ENCODE results near the gene DNAJC28. TPM values are rescaled to one million over a fixed set of nuclear protein-coding genes. Genes with fewer than 3 reads are reported as not detected.

The DNAJC28 gene
- under 1 TPM; 0.37 to 0.43 TPM for total RNA-seq

- ChIA-PET POLR2A (interaction anchor here (1.2 to 2.3 kb wide), 4 partner anchors 10 to 167 kb away, joined by 3 to 43 read pairs (median 3); partner anchors contain the start of genes IFNAR1, SON and TMEM50B), CTCF (interaction anchor here (0.6 to 1.8 kb wide), 7 partner anchors 11 to 1746 kb away, joined by 3 to 17 read pairs (median 3); partner anchors contain the start of genes DONSON and TMEM50B)
- Mint-ChIP-seq H3K9me3 (ENCODE audit: low read depth) (no peaks in the 10 kb centered on the region), H3K4me3 (peak within 1 kb of the TSS; percentile 87), H3K27ac (peak within 1 kb of the TSS; percentile 91), H3K4me1 (peaks cover 9% of the 10 kb centered on the region), H3K27me3 (no peaks in the 10 kb centered on the region), H3K36me3 (ENCODE audit: low read depth) (no peaks in the 10 kb centered on the region)
- intact Hi-C loops (cut with DNase I, micrococcal nuclease) = loop anchor here (1.0 to 5.0 kb wide), 7 partner anchors 11 to 879 kb away; partner anchors contain the start of genes CRYZL1 (in 2 of the 2), GART (in 2 of the 2), CFAP298 (in 1 of the 2) and DONSON (in 1 of the 2)
- DNase-seq = peak; percentile 95
- peak; percentile 99 for ATAC-seq
Measured at GRCh38 chr21:33491373-33492102, at the start of gene DNAJC28. DNAJC28 (minus strand) TSS chr21:33491716; CDS start chr21:33489393, 2,323 bp downstream.

- intact Hi-C loops (cut with DNase I, micrococcal nuclease) = loop anchor here (5.0 kb wide), 6 partner anchors 159 to 1809 kb away; partner anchors contain the start of genes ATP5PO (in 1 of the 2), CFAP298 (in 1 of the 2), IFNAR2 (in 1 of the 2) and PAXBP1 (in 1 of the 2)
- no peak for ATAC-seq
- CTCF ChIA-PET = interaction anchor here (0.6 to 1.5 kb wide), 7 partner anchors 14 to 326 kb away, joined by 3 to 4 read pairs (median 3); no protein-coding TSS in a partner anchor
- peak overlapping the region; percentile 85 for H3K4me3 Mint-ChIP-seq
- H3K9me3 Mint-ChIP-seq (ENCODE audit: low read depth) = no peaks in the 10 kb centered on the region
- H3K27ac Mint-ChIP-seq = peak overlapping the region; percentile 98
- POLR2A ChIA-PET = interaction anchor here (0.6 kb wide), 2 partner anchors 40 to 82 kb away, joined by 3 read pairs; no protein-coding TSS in a partner anchor
- peaks cover 61% of the 10 kb centered on the region for H3K36me3 Mint-ChIP-seq (ENCODE audit: low read depth)
- H3K27me3 Mint-ChIP-seq = no peaks in the 10 kb centered on the region
- DNase-seq = peak; percentile 37
- H3K4me1 Mint-ChIP-seq = peaks cover 28% of the 10 kb centered on the region
Measured at GRCh38 chr21:33541105-33541711, 49.7 kb upstream of the DNAJC28 start.

- Mint-ChIP-seq H3K27ac (peak overlapping the region; percentile 98), H3K36me3 (ENCODE audit: low read depth) (peaks cover 57% of the 10 kb centered on the region), H3K9me3 (ENCODE audit: low read depth) (no peaks in the 10 kb centered on the region), H3K27me3 (no peaks in the 10 kb centered on the region), H3K4me1 (peaks cover 22% of the 10 kb centered on the region), H3K4me3 (peak overlapping the region; percentile 85)
- ATAC-seq (no peak), DNase-seq (no peak)
- intact Hi-C loops (cut with DNase I, micrococcal nuclease) = loop anchor here (5.0 kb wide), 6 partner anchors 158 to 1808 kb away; partner anchors contain the start of genes ATP5PO (in 1 of the 2), CFAP298 (in 1 of the 2), IFNAR2 (in 1 of the 2) and PAXBP1 (in 1 of the 2)
- ChIA-PET POLR2A (interaction anchor here (0.6 to 1.6 kb wide), 3 partner anchors 41 to 82 kb away, joined by 3 to 4 read pairs (median 3); partner anchors contain the start of gene TMEM50B), CTCF (interaction anchor here (0.6 to 1.5 kb wide), 5 partner anchors 14 to 326 kb away, joined by 3 read pairs; no protein-coding TSS in a partner anchor)
Measured at GRCh38 chr21:33540711-33541104, 49.2 kb upstream of the DNAJC28 start.

GRCh38 chr21:33539616-33540015 is 48.1 kb upstream of the DNAJC28 start:
- POLR2A ChIA-PET = interaction anchor here (0.7 to 1.6 kb wide), 2 partner anchors 59 to 66 kb away, joined by 3 to 4 read pairs; partner anchors contain the start of gene TMEM50B
- Mint-ChIP-seq H3K27me3 (no peaks in the 10 kb centered on the region), H3K4me1 (peaks cover 17% of the 10 kb centered on the region), H3K27ac (no peak overlapping the region), H3K9me3 (ENCODE audit: low read depth) (no peaks in the 10 kb centered on the region), H3K4me3 (no peak overlapping the region), H3K36me3 (ENCODE audit: low read depth) (peaks cover 63% of the 10 kb centered on the region)
- CTCF ChIA-PET = interaction anchor here (0.9 kb wide), 1 partner anchor 48 kb away, joined by 3 read pairs; the partner anchor contains the start of gene DNAJC28
- DNase-seq = no peak
- intact Hi-C loops (cut with DNase I, micrococcal nuclease) = loop anchor here (5.0 kb wide), 6 partner anchors 157 to 1807 kb away; partner anchors contain the start of genes ATP5PO (in 1 of the 2), CFAP298 (in 1 of the 2), IFNAR2 (in 1 of the 2) and PAXBP1 (in 1 of the 2)
- ATAC-seq = no peak

GRCh38 chr21:33537212-33537611 is 45.7 kb upstream of the DNAJC28 start:
- H3K27ac Mint-ChIP-seq = no peak overlapping the region
- POLR2A ChIA-PET = no interaction called here

GRCh38 chr21:33531007-33531406 is 39.5 kb upstream of the DNAJC28 start:
- intact Hi-C loops (cut with DNase I, micrococcal nuclease) = loop anchor here in 1 of 2 experiments (5.0 kb wide), 1 partner anchor 36 kb away; no protein-coding TSS in a partner anchor
- H3K27me3 Mint-ChIP-seq = no peaks in the 10 kb centered on the region
- DNase-seq (no peak), ATAC-seq (no peak)
- H3K4me3 Mint-ChIP-seq = no peak overlapping the region
- POLR2A ChIA-PET = interaction anchor here (0.7 kb wide), 1 partner anchor 51 kb away, joined by 6 read pairs; the partner anchor contains the start of gene TMEM50B
- H3K4me1 Mint-ChIP-seq = no peaks in the 10 kb centered on the region
- CTCF ChIA-PET = no interaction called here
- H3K9me3 Mint-ChIP-seq (ENCODE audit: low read depth) = no peaks in the 10 kb centered on the region
- H3K36me3 Mint-ChIP-seq (ENCODE audit: low read depth) = peaks cover 60% of the 10 kb centered on the region
- H3K27ac Mint-ChIP-seq = peak overlapping the region; percentile 19

More at GRCh38 chr21:33537212-33537611, 45.7 kb upstream of the DNAJC28 start:
- no peak overlapping the region for H3K4me3 Mint-ChIP-seq
- CTCF ChIA-PET = interaction anchor here (0.7 to 2.0 kb wide), 3 partner anchors 34 to 69 kb away, joined by 3 to 9 read pairs (median 4); no protein-coding TSS in a partner anchor
- H3K9me3 Mint-ChIP-seq (ENCODE audit: low read depth) = no peaks in the 10 kb centered on the region
- DNase-seq (no peak), ATAC-seq (no peak)
- H3K27me3 Mint-ChIP-seq = no peaks in the 10 kb centered on the region
- intact Hi-C loops (cut with DNase I, micrococcal nuclease) = no loop called here
- peaks cover 17% of the 10 kb centered on the region for H3K4me1 Mint-ChIP-seq
- peaks cover 69% of the 10 kb centered on the region for H3K36me3 Mint-ChIP-seq (ENCODE audit: low read depth)

GRCh38 chr21:33522953-33523349 is 31.4 kb upstream of the DNAJC28 start:
- H3K9me3 Mint-ChIP-seq (ENCODE audit: low read depth) = no peaks in the 10 kb centered on the region
- POLR2A ChIA-PET = no interaction called here
- no peaks in the 10 kb centered on the region for H3K4me1 Mint-ChIP-seq
- CTCF ChIA-PET = interaction anchor here (1.2 kb wide), 1 partner anchor 10 kb away, joined by 3 read pairs; no protein-coding TSS in a partner anchor
- intact Hi-C loops (cut with DNase I, micrococcal nuclease) = no loop called here
- H3K27me3 Mint-ChIP-seq = no peaks in the 10 kb centered on the region
- H3K4me3 Mint-ChIP-seq = no peak overlapping the region
- ATAC-seq (no peak), DNase-seq (no peak)
- no peak overlapping the region for H3K27ac Mint-ChIP-seq
- peaks cover 53% of the 10 kb centered on the region for H3K36me3 Mint-ChIP-seq (ENCODE audit: low read depth)

GRCh38 chr21:33522297-33522952 is 30.9 kb upstream of the DNAJC28 start:
- H3K36me3 Mint-ChIP-seq (ENCODE audit: low read depth) = peaks cover 50% of the 10 kb centered on the region
- ChIA-PET CTCF (interaction anchor here (1.2 kb wide), 1 partner anchor 10 kb away, joined by 3 read pairs; no protein-coding TSS in a partner anchor), POLR2A (no interaction called here)
- no peaks in the 10 kb centered on the region for H3K4me1 Mint-ChIP-seq
- H3K4me3 Mint-ChIP-seq = no peak overlapping the region
- no peaks in the 10 kb centered on the region for H3K27me3 Mint-ChIP-seq
- ATAC-seq = no peak
- no peaks in the 10 kb centered on the region for H3K9me3 Mint-ChIP-seq (ENCODE audit: low read depth)
- DNase-seq = no peak
- intact Hi-C loops (cut with DNase I, micrococcal nuclease) = no loop called here
- H3K27ac Mint-ChIP-seq = no peak overlapping the region

- no peak overlapping the region for H3K27ac Mint-ChIP-seq
- H3K27me3 Mint-ChIP-seq = no peaks in the 10 kb centered on the region
- intact Hi-C loops (cut with DNase I, micrococcal nuclease) = no loop called here
- DNase-seq (no peak), ATAC-seq (no peak)
- peaks cover 54% of the 10 kb centered on the region for H3K36me3 Mint-ChIP-seq (ENCODE audit: low read depth)
- no peak overlapping the region for H3K4me3 Mint-ChIP-seq
- H3K4me1 Mint-ChIP-seq = peaks cover 13% of the 10 kb centered on the region
- CTCF ChIA-PET = interaction anchor here (0.6 to 1.2 kb wide), 2 partner anchors 33 to 910 kb away, joined by 3 read pairs; no protein-coding TSS in a partner anchor
- H3K9me3 Mint-ChIP-seq (ENCODE audit: low read depth) = no peaks in the 10 kb centered on the region
- POLR2A ChIA-PET = no interaction called here
Measured at GRCh38 chr21:33518899-33519298, 27.4 kb upstream of the DNAJC28 start.

- peak overlapping the region; percentile 55 for H3K27ac Mint-ChIP-seq
- ChIA-PET POLR2A (interaction anchor here (1.9 kb wide), 1 partner anchor 34 kb away, joined by 6 read pairs; the partner anchor contains the start of gene TMEM50B), CTCF (interaction anchor here (1.0 to 1.3 kb wide), 3 partner anchors 12 to 92 kb away, joined by 3 to 5 read pairs (median 3); no protein-coding TSS in a partner anchor)
- peaks cover 13% of the 10 kb centered on the region for H3K4me1 Mint-ChIP-seq
- H3K36me3 Mint-ChIP-seq (ENCODE audit: low read depth) = peaks cover 65% of the 10 kb centered on the region
- DNase-seq (no peak), ATAC-seq (peak; percentile 71)
- intact Hi-C loops (cut with DNase I, micrococcal nuclease) = no loop called here
- no peak overlapping the region for H3K4me3 Mint-ChIP-seq
- H3K9me3 Mint-ChIP-seq (ENCODE audit: low read depth) = no peaks in the 10 kb centered on the region
- H3K27me3 Mint-ChIP-seq = no peaks in the 10 kb centered on the region
Measured at GRCh38 chr21:33514229-33514628, 22.7 kb upstream of the DNAJC28 start.

Measured in activated CD4-positive, alpha-beta T cell treated with anti-CD3 and anti-CD28 coated beads for 36 hours (primary cell).